Neural cell (in vitro differentiated cells): ENCODE results near the gene PPP1CA. TPM values are rescaled to one million over a fixed set of nuclear protein-coding genes. Genes with fewer than 3 reads are reported as not detected.

Experiments
- H2AFZ ChIP-seq: fragments of 200-600, 300-800 bp; sonication (generic), shearing (Covaris generic); 2 replicates; pipeline ENCODE4 v1.6.0; 2014; ENCODE audit warnings: low read depth, mild to moderate bottlenecking, antibody characterized with exemption, low read length, moderate library complexity
- H3F3A ChIP-seq: fragments of 200-600 bp; shearing (Covaris generic); 2 replicates; pipeline ENCODE4 v1.6.1; 2016; ENCODE audit warnings: mild to moderate bottlenecking, moderate library complexity, mixed read lengths, antibody characterized with exemption, low read length; ENCODE audit not compliant: insufficient read depth, poor library complexity, severe bottlenecking
- H3K27ac ChIP-seq: fragments of 200-600, 300-800 bp; sonication (generic), shearing (Covaris generic); 2 replicates; pipeline ENCODE4 v1.5.1; 2014; ENCODE audit warnings: mild to moderate bottlenecking, low read length, moderate library complexity
- H3K27me3 ChIP-seq: fragments of 300-800, 200-600 bp; sonication (generic), shearing (Covaris generic); 2 replicates; pipeline ENCODE4 v1.6.0; 2014; ENCODE audit warnings: mild to moderate bottlenecking, low read depth, low read length, moderate library complexity; ENCODE audit not compliant: insufficient read depth
- H3K36me3 ChIP-seq: fragments of 300-800, 200-600 bp; sonication (generic), shearing (Covaris generic); 2 replicates; pipeline ENCODE4 v1.5.1; 2014; ENCODE audit warnings: mild to moderate bottlenecking, antibody characterized with exemption, low read length, moderate library complexity; ENCODE audit not compliant: insufficient read depth
- H3K4me2 ChIP-seq: fragments of 300-800, 200-600 bp; sonication (generic), shearing (Covaris generic); 2 replicates; pipeline ENCODE4 v1.6.0; 2014; ENCODE audit warnings: mild to moderate bottlenecking, low read length
- H3K4me3 ChIP-seq: fragments of 300-800, 200-600 bp; sonication (generic), shearing (Covaris generic); 2 replicates; pipeline ENCODE4 v1.5.1; 2014; ENCODE audit warnings: mild to moderate bottlenecking, low read length, moderate library complexity
- H3K79me2 ChIP-seq: fragments of 200-600 bp; shearing (Covaris generic); replicated peaks from 2 replicates; pipeline ENCODE4 v1.6.0; 2014; ENCODE audit warnings: mild to moderate bottlenecking, low read length, moderate library complexity; ENCODE audit not compliant: insufficient read depth
- H3K9ac ChIP-seq: fragments of 300-800, 200-600 bp; sonication (generic), shearing (Covaris generic); 2 replicates; pipeline ENCODE4 v1.6.1; 2016; ENCODE audit warnings: mild to moderate bottlenecking, low read length, mixed read lengths
- H3K9me2 ChIP-seq: fragments of 200-600 bp; shearing (Covaris generic); 2 replicates; pipeline ENCODE4 v1.6.1; 2016; ENCODE audit warnings: mild to moderate bottlenecking, low read length, mixed read lengths; ENCODE audit not compliant: insufficient read depth
- H3K9me3 ChIP-seq: fragments of 200-600, 300-800 bp; sonication (generic), shearing (Covaris generic); 2 replicates; pipeline ENCODE4 v1.6.1; 2016; ENCODE audit warnings: mild to moderate bottlenecking, mixed run types, low read length, moderate library complexity, mixed read lengths
- H4K20me1 ChIP-seq: fragments of 200-600 bp; shearing (Covaris generic); 2 replicates; pipeline ENCODE4 v1.6.1; 2016; ENCODE audit warnings: mild to moderate bottlenecking, mixed run types; ENCODE audit not compliant: insufficient read depth
- EP300 ChIP-seq: fragments of 450-650 bp; conservative IDR thresholded peaks from 2 replicates; pipeline ENCODE4 v1.6.1; 2014; ENCODE audit warnings: antibody characterized with exemption, mild to moderate bottlenecking, moderate library complexity; ENCODE audit not compliant: poor library complexity, severe bottlenecking
- EZH2 ChIP-seq: fragments of 200-600, 300-800 bp; shearing (Covaris generic), sonication (generic); IDR thresholded peaks from 2 replicates; pipeline ENCODE4 v1.6.1; 2014; ENCODE audit warnings: antibody characterized with exemption, low read length, borderline replicate concordance, mild to moderate bottlenecking; ENCODE audit not compliant: insufficient read depth, poor library complexity, severe bottlenecking
- MXI1 ChIP-seq: fragments of 450-650 bp; conservative IDR thresholded peaks from 2 replicates; pipeline ENCODE4 v1.6.1; 2014; ENCODE audit warnings: antibody characterized with exemption, mild to moderate bottlenecking; ENCODE audit not compliant: poor library complexity, severe bottlenecking
- POLR2AphosphoS5 ChIP-seq: IDR thresholded peaks from 2 replicates; pipeline ENCODE4 v1.6.1; 2012
- RAD21 ChIP-seq: fragments of 450-650 bp; conservative IDR thresholded peaks from 2 replicates; pipeline ENCODE4 v1.6.1; 2014; ENCODE audit warnings: antibody characterized with exemption, mild to moderate bottlenecking, moderate library complexity
- SMC3 ChIP-seq: fragments of 450-650 bp; conservative IDR thresholded peaks from 2 replicates; pipeline ENCODE4 v1.6.1; 2014; ENCODE audit warnings: antibody characterized with exemption, mild to moderate bottlenecking, moderate library complexity; ENCODE audit not compliant: poor library complexity
- TAF1 ChIP-seq: IDR thresholded peaks from 2 replicates; pipeline ENCODE4 v1.6.1; 2012; ENCODE audit warnings: low read depth
- polyA plus RNA-seq: library from polyadenylated mRNA; depleted of rRNA; stranded (reverse); fragments of >200 nt; gene quantifications from 2 replicates; pipeline ENCODE4 v1.2.3, GENCODE V29; 2014
- TF ChIP-seq, protein P1 (sequence below): IDR thresholded peaks from 2 replicates; pipeline ENCODE4 v1.6.1; 2012; ENCODE audit warnings: borderline replicate concordance
- TF ChIP-seq, protein P2 (sequence below): fragments of 450-650 bp; IDR thresholded peaks from 2 replicates; pipeline ENCODE4 v1.5.1; 2014; ENCODE audit warnings: antibody characterized with exemption, mild to moderate bottlenecking, moderate library complexity; ENCODE audit not compliant: poor library complexity, severe bottlenecking

The PPP1CA gene
- polyA plus RNA-seq, 1 donor from 2014 or later = 106 TPM

DNA sequence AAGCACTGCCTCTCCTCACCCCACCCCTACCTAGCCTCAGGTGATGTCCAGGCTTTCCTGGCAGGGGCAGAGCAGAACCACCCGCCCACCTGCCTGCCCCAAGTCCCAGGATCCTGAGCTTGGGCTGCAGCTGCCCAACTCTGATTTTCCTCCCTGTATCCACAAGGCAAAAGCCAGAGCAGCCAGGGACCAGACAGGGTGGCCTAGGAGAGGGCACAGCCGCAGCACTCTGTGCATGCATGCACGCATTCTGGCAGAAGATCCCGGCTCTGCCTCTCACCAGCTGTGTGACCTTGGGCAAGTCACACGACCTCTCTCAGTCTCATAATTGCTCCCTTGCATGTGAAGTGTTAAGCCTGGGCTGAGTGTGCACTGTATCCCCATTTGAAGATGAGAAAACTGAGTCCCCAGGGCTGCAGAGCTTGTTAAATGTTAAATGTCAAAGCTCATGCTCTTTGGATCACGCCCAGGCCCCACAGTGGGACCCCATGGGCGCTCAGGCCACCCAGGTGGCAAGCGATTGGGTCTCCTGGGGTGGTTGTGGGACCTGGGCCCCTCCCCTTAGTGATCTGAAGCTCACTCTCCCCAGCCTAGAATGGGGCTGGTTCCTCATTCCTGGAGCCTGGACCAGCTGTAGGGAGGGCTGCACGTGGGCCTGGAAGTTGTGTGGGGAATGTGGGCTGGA is 11.0 kb upstream of the PPP1CA start:
- H3K4me3 ChIP-seq = no peak overlapping the region
- H2AFZ ChIP-seq = no peak overlapping the region
- H4K20me1 ChIP-seq = no peaks in the 10 kb centered on the region
- H3K4me2 ChIP-seq = no peak overlapping the region
- H3K27ac ChIP-seq = no peak overlapping the region
- H3K27me3 ChIP-seq = peaks cover 23% of the 10 kb centered on the region
- no peak for TF ChIP-seq EP300
- no peaks in the 10 kb centered on the region for H3K79me2 ChIP-seq
- H3K9me2 ChIP-seq = no peaks in the 10 kb centered on the region
- no peak overlapping the region for H3K9ac ChIP-seq
- H3K9me3 ChIP-seq = no peaks in the 10 kb centered on the region
- H3K36me3 ChIP-seq = no peaks in the 10 kb centered on the region
- H3F3A ChIP-seq = no peaks in the 10 kb centered on the region

- H3F3A ChIP-seq = no peaks in the 10 kb centered on the region
- H3K36me3 ChIP-seq = no peaks in the 10 kb centered on the region
- H3K9me2 ChIP-seq = no peaks in the 10 kb centered on the region
- H3K27ac ChIP-seq = no peak overlapping the region
- TF ChIP-seq EP300 (no peak), EZH2 (no peak), MXI1 (no peak), TAF1 (no peak), POLR2AphosphoS5 (no peak), RAD21 (no peak), SMC3 (no peak)
- TF ChIP-seq, protein P1, sequence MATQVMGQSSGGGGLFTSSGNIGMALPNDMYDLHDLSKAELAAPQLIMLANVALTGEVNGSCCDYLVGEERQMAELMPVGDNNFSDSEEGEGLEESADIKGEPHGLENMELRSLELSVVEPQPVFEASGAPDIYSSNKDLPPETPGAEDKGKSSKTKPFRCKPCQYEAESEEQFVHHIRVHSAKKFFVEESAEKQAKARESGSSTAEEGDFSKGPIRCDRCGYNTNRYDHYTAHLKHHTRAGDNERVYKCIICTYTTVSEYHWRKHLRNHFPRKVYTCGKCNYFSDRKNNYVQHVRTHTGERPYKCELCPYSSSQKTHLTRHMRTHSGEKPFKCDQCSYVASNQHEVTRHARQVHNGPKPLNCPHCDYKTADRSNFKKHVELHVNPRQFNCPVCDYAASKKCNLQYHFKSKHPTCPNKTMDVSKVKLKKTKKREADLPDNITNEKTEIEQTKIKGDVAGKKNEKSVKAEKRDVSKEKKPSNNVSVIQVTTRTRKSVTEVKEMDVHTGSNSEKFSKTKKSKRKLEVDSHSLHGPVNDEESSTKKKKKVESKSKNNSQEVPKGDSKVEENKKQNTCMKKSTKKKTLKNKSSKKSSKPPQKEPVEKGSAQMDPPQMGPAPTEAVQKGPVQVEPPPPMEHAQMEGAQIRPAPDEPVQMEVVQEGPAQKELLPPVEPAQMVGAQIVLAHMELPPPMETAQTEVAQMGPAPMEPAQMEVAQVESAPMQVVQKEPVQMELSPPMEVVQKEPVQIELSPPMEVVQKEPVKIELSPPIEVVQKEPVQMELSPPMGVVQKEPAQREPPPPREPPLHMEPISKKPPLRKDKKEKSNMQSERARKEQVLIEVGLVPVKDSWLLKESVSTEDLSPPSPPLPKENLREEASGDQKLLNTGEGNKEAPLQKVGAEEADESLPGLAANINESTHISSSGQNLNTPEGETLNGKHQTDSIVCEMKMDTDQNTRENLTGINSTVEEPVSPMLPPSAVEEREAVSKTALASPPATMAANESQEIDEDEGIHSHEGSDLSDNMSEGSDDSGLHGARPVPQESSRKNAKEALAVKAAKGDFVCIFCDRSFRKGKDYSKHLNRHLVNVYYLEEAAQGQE = no peak
- TF ChIP-seq, protein P2, sequence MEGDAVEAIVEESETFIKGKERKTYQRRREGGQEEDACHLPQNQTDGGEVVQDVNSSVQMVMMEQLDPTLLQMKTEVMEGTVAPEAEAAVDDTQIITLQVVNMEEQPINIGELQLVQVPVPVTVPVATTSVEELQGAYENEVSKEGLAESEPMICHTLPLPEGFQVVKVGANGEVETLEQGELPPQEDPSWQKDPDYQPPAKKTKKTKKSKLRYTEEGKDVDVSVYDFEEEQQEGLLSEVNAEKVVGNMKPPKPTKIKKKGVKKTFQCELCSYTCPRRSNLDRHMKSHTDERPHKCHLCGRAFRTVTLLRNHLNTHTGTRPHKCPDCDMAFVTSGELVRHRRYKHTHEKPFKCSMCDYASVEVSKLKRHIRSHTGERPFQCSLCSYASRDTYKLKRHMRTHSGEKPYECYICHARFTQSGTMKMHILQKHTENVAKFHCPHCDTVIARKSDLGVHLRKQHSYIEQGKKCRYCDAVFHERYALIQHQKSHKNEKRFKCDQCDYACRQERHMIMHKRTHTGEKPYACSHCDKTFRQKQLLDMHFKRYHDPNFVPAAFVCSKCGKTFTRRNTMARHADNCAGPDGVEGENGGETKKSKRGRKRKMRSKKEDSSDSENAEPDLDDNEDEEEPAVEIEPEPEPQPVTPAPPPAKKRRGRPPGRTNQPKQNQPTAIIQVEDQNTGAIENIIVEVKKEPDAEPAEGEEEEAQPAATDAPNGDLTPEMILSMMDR = no peak
- H3K27me3 ChIP-seq = peaks cover 21% of the 10 kb centered on the region
- no peaks in the 10 kb centered on the region for H3K9me3 ChIP-seq
- H2AFZ ChIP-seq = no peak overlapping the region
- H3K4me2 ChIP-seq = no peak overlapping the region
- no peak overlapping the region for H3K9ac ChIP-seq
- H3K79me2 ChIP-seq = no peaks in the 10 kb centered on the region
- H3K4me3 ChIP-seq = no peak overlapping the region
- no peaks in the 10 kb centered on the region for H4K20me1 ChIP-seq
Measured at GRCh38 chr11:67411785-67412152, 10.1 kb upstream of the PPP1CA start.
